ENCODE data around the gene GLOD4.

GLOD4 gene

DNA sequence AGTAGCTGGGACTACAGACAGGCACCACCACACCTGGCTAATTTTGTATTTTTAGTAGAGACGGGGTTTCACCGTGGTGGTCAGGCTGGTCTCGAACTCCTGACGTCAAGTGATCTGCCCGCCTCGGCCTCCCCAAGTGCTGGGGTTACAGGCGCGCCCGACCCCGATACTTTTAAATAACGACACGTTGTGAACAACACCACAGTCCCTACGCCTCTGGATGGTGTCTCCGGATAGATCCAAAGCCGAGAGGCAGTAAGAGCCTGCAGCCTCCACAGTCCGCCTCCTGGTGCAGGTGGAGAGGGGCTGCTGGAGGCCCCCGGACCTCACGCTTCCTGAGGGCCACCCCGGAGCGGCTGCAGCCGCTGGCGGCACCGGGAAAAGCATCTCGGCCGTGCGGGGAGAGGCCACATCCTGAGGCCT, 50.4 kb downstream of the GLOD4 start:
- Histone ChIP-seq H3K36me3 (ENCODE audit: insufficient read depth, low read length) (no peaks in the 10 kb centered on the region), H3K4me1 (ENCODE audit: insufficient read depth, low read length) (peaks cover 12% of the 10 kb centered on the region; the same call in 1 of the 2 replicates), H3K9ac (ENCODE audit: low read depth, low read length) (peak overlapping the region; percentile 96), H3K9me3 (ENCODE audit: control insufficient read depth, insufficient read depth, low read length) (no peaks in the 10 kb centered on the region)

DNA sequence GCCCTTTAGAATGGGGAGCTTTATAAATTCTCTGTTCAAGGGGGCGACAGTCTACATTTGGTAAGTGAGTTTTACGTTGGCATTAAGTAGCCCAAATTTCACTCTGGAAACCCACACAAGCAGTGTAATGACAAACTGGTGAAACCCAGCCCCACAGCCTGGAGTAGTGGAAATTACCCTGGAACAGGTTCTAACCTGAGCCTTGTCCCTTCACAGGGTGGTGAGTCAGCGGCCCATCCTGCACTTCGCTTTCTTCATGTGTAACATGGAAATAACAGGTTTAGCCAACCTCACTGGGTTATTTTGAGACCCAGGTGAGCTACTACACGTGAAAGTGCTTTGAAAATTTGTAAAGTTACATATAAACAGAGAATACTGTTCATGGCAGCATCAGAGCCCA, 53.2 kb downstream of the GLOD4 start:
- Histone ChIP-seq H3K36me3 (ENCODE audit: insufficient read depth, low read length) (no peaks in the 10 kb centered on the region), H3K9me3 (ENCODE audit: control insufficient read depth, insufficient read depth, low read length) (no peaks in the 10 kb centered on the region), H3K4me1 (ENCODE audit: insufficient read depth, low read length) (peaks cover 22% of the 10 kb centered on the region; the same call in 1 of the 2 replicates), H3K9ac (ENCODE audit: low read depth, low read length) (no peak overlapping the region)

DNA sequence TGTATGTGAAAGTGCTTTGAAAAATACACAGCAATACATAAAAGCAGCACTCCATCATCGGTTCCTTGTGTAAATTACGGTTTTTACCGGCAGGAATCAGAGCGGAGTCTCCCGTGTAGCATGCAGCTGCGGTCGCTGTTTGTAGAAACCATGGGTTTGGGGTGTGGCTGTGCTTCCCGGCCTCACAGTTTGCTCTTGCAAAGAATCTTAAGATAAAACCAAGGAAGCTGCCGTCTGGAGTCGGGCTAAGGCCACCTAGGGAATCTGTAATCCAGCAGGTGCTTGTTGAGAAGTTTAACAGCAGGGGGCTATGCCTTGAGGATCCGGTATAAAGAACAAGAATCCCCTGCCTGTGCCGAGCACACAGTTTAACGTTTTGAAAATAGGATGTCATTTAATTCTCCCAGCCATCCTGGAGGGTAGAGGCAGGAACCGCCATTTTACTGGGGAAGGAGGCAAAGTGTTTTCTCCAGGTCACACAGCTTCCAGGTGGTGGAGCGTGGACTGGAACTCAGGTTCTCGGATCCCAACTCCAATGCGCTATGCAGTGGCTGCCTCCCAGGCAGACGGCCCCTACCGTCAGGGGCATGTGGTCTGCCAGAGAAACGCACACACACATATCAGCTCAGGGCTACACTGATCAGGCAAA, 55.7 kb downstream of the GLOD4 start:
- peak overlapping the region; percentile 26; the same call in 1 of the 2 replicates for H3K9ac ChIP-seq (ENCODE audit: low read depth, low read length)
- H3K9me3 ChIP-seq (ENCODE audit: control insufficient read depth, insufficient read depth, low read length): no peaks in the 10 kb centered on the region
- no peaks in the 10 kb centered on the region for H3K36me3 ChIP-seq (ENCODE audit: insufficient read depth, low read length)
- peaks cover 14% of the 10 kb centered on the region; the same call in 1 of the 2 replicates for H3K4me1 ChIP-seq (ENCODE audit: insufficient read depth, low read length)

DNA sequence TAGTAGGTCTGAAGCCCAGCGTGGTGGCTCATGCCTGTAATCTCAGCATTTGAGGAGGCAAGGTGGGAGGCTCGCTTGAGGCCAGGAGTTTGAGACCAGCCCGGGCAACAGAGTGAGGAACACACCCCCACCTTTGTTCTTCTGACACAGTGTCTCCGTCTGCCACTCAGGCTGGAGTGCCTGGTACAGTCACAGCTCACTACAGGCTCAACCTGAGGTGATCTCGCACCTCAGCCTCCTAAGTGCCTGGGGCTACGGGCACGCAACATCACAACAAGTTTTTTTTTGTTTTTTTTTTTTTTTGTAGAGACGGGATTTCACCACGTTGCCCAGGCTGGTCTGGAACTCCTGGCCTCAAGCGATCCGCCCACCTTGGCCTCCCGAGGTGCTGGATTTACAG, 56.3 kb downstream of the GLOD4 start:
- H3K36me3 ChIP-seq (ENCODE audit: insufficient read depth, low read length): no peaks in the 10 kb centered on the region
- H3K9ac ChIP-seq (ENCODE audit: low read depth, low read length): peak overlapping the region; percentile 26; the same call in 1 of the 2 replicates
- peaks cover 10% of the 10 kb centered on the region; the same call in 1 of the 2 replicates for H3K4me1 ChIP-seq (ENCODE audit: insufficient read depth, low read length)

DNA sequence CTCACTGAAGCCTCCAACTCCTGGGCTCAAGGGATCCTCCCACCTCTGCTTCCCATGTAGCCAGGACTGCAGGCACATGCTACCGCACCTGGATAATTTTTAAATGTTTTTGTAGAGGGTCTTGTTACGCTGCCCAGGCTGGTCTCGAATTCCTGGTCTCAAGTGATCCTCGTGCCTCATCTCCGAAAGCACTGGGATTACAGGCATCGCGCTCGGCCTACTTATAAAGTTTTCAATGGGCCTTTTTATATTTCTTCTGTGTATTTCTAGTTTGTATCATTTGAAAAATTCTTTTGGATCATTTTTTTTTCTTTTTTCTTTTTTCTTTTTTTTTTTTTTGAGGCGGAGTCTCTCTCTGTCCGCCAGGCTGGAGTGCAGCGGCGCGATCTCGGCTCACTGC, 57.0 kb downstream of the GLOD4 start:
- Histone ChIP-seq H3K36me3 (ENCODE audit: insufficient read depth, low read length) (no peaks in the 10 kb centered on the region), H3K4me1 (ENCODE audit: insufficient read depth, low read length) (peaks cover 10% of the 10 kb centered on the region; the same call in 1 of the 2 replicates), H3K9me3 (ENCODE audit: control insufficient read depth, insufficient read depth, low read length) (no peaks in the 10 kb centered on the region), H3K9ac (ENCODE audit: low read depth, low read length) (no peak overlapping the region)

More for the DNA sequence above, 56.3 kb downstream of the GLOD4 start:
- H3K9me3 ChIP-seq (ENCODE audit: control insufficient read depth, insufficient read depth, low read length): no peaks in the 10 kb centered on the region

DNA sequence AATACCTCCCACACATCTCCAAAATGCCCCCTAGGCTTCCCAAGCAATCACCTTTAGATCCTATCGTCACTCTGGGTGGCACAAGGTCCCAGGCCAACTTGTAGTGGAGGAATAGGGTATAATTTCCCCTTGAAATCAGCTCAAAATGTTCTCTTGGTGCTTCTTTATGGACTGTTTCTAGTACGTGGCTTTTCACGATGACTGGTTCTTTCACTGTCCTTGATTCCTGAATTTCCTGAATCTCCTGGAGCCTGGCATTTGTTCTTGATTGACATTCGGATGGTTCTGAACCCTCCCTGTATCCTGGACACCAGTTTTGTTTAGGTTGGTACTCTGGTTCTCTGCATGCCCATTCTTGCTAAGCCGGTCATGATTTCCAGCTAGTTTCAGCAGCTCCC, 60.5 kb downstream of the GLOD4 start:
- Histone ChIP-seq H3K36me3 (ENCODE audit: insufficient read depth, low read length) (no peaks in the 10 kb centered on the region), H3K9me3 (ENCODE audit: control insufficient read depth, insufficient read depth, low read length) (no peaks in the 10 kb centered on the region), H3K4me1 (ENCODE audit: insufficient read depth, low read length) (peaks cover 10% of the 10 kb centered on the region; the same call in 1 of the 2 replicates)

DNA sequence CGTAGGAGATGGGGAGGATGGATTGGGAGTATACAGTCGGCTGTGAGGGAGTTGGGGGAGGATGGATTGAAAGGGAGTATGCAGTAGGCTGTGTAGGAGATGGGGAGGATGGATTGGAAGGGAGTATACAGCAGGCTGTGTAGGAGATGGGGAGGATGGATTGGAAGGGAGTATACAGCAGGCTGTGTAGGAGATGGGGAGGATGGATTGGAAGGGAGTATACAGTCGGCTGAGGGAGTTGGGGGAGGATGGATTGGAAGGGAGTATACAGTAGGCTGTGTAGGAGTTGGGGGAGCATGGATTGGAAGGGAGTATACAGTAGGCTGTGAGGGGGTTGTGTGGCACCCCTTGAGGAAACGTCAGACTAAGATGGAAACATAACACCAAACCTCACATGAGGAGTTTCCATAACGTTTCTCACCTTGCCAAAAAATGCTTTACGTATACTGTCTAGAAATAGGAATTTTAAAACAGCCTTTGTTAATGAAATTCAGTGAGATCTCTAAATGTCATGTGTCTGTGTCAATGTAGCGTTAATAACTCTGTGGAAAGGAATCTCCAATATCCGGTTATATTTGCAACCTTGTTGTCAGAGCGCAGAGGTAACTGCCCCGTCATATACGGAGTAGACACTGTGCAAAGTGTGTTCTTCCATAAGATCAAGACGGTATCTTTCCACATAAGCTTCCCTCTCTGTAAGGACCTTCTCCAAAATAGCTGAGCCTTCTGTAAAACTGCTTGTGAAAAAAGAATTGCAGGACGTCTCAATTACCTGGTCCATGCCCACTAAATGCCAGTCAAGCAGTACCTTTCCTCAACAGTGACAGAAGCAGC, 61.2 kb downstream of the GLOD4 start:
- Histone ChIP-seq H3K9me3 (ENCODE audit: control insufficient read depth, insufficient read depth, low read length) (no peaks in the 10 kb centered on the region), H3K4me1 (ENCODE audit: insufficient read depth, low read length) (peaks cover 4% of the 10 kb centered on the region; the same call in 1 of the 2 replicates), H3K36me3 (ENCODE audit: insufficient read depth, low read length) (no peaks in the 10 kb centered on the region), H3K9ac (ENCODE audit: low read depth, low read length) (no peak overlapping the region)

More for the DNA sequence above, 60.5 kb downstream of the GLOD4 start:
- H3K9ac ChIP-seq (ENCODE audit: low read depth, low read length): no peak overlapping the region

DNA sequence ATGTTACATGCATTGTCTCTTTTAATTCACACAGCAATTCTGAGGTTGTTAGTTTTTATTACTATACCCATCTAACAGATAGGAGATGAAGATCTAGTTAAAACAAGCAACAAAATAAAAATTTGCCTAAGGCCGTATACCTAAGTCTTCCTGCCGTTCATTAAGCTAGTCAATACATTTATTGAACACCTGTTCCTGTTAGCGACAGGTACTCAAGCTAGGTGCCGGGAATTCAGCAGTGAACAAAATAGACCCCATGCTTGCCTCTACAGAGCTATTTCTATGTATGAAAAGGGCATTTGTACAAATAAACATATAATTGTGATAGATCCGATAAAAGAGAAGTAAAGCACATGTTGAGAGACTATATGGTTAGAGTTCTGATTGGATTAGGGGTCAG, 64.0 kb downstream of the GLOD4 start:
- no peaks in the 10 kb centered on the region for H3K36me3 ChIP-seq (ENCODE audit: insufficient read depth, low read length)
- H3K4me1 ChIP-seq (ENCODE audit: insufficient read depth, low read length): no peaks in the 10 kb centered on the region
- H3K9ac ChIP-seq (ENCODE audit: low read depth, low read length): no peak overlapping the region
- no peaks in the 10 kb centered on the region for H3K9me3 ChIP-seq (ENCODE audit: control insufficient read depth, insufficient read depth, low read length)

All from ES-I3 (cell line).